WTC11 (cell line): ENCODE measurements around the gene CLIP1. TPM values are rescaled to one million over a fixed set of nuclear protein-coding genes. Genes with fewer than 3 reads are reported as not detected.

Experiments
- ATAC-seq: fragments of 200-7000 bp; cut with Tn5 transposase; 2 replicates; pipeline ENCODE4 v1.10.0; 2021; ENCODE audit warnings: mild to moderate bottlenecking, moderate library complexity
- CTCF ChIA-PET: fragments of 300-600 bp; sonication (Branson Sonifier 250); formaldehyde crosslinking; loops from one replicate; lab custom pipeline; 2021; ENCODE audit warnings: antibody characterized with exemption; lab: Charles Lee
- POLR2A ChIA-PET: fragments of 350-600 bp; sonication (Branson Sonifier 250); formaldehyde crosslinking; loops from one replicate; lab custom pipeline; 2021; ENCODE audit warnings: antibody characterized with exemption; lab: Charles Lee
- DNase-seq: peaks from one replicate; pipeline ENCODE4 v3.0.0; 2021; ENCODE audit warnings: low spot score
- H3K27ac Mint-ChIP-seq: 2 replicates; pipeline ENCODE4 v1.8.0; 2021; ENCODE audit warnings: mixed read lengths
- H3K27me3 Mint-ChIP-seq: 2 replicates; pipeline ENCODE4 v1.8.0; 2021; ENCODE audit warnings: low read depth, mild to moderate bottlenecking, moderate library complexity, mixed read lengths
- H3K36me3 Mint-ChIP-seq: 2 replicates; pipeline ENCODE4 v1.8.0; 2021; ENCODE audit warnings: mixed read lengths
- H3K4me1 Mint-ChIP-seq: 2 replicates; pipeline ENCODE4 v1.8.0; 2022; ENCODE audit warnings: mixed read lengths
- H3K4me3 Mint-ChIP-seq: 2 replicates; pipeline ENCODE4 v1.8.0; 2021; ENCODE audit warnings: mild to moderate bottlenecking, moderate library complexity, mixed read lengths
- H3K9me3 Mint-ChIP-seq: 2 replicates; pipeline ENCODE4 v1.8.0; 2021; ENCODE audit warnings: mixed read lengths
- CREB1 ChIP-seq: sonication (generic); formaldehyde crosslinking; IDR thresholded peaks from 2 replicates; pipeline ENCODE4 v1.8.0; 2023; ENCODE audit warnings: mild to moderate bottlenecking, missing genetic modification reagents
- CREM ChIP-seq: sonication (generic); formaldehyde crosslinking; IDR thresholded peaks from 2 replicates; pipeline ENCODE4 v1.8.1; 2022; ENCODE audit warnings: mild to moderate bottlenecking, missing genetic modification reagents, moderate library complexity
- E2F1 ChIP-seq: sonication (generic); formaldehyde crosslinking; IDR thresholded peaks from 2 replicates; pipeline ENCODE4 v1.8.0; 2022; ENCODE audit warnings: mild to moderate bottlenecking, missing genetic modification reagents
- EMX1 ChIP-seq: fragments of 250-450 bp; sonication (Bioruptor Pico); IDR thresholded peaks from 2 replicates; pipeline ENCODE4 v1.8.0; 2021; ENCODE audit warnings: mild to moderate bottlenecking
- ETV6 ChIP-seq: sonication (generic); formaldehyde crosslinking; IDR thresholded peaks from 2 replicates; pipeline ENCODE4 v1.8.1; 2022; ENCODE audit warnings: mild to moderate bottlenecking, missing genetic modification reagents
- FOXK1 ChIP-seq: sonication (generic); formaldehyde crosslinking; IDR thresholded peaks from 2 replicates; pipeline ENCODE4 v1.8.0; 2022; ENCODE audit warnings: mild to moderate bottlenecking, moderate library complexity, missing genetic modification reagents
- FOXP1 ChIP-seq: sonication (generic); formaldehyde crosslinking; IDR thresholded peaks from 2 replicates; pipeline ENCODE4 v1.8.0; 2022; ENCODE audit warnings: missing genetic modification reagents, mild to moderate bottlenecking, moderate library complexity, borderline replicate concordance
- HMGA2 ChIP-seq: fragments of 250-450 bp; sonication (Bioruptor Pico); IDR thresholded peaks from 2 replicates; pipeline ENCODE4 v1.4.0; 2021; ENCODE audit warnings: mild to moderate bottlenecking, moderate library complexity
- IRF1 ChIP-seq: sonication (generic); formaldehyde crosslinking; IDR thresholded peaks from 2 replicates; pipeline ENCODE4 v1.8.0; 2023; ENCODE audit warnings: missing genetic modification reagents
- RORB ChIP-seq: fragments of 250-450 bp; sonication (Bioruptor Pico); IDR thresholded peaks from 2 replicates; pipeline ENCODE4 v1.9.0; 2021; ENCODE audit warnings: mild to moderate bottlenecking
- SOX15 ChIP-seq: fragments of 250-450 bp; sonication (Bioruptor Pico); IDR thresholded peaks from 2 replicates; pipeline ENCODE4 v1.9.0; 2021; ENCODE audit warnings: mild to moderate bottlenecking
- USF1 ChIP-seq: sonication (generic); formaldehyde crosslinking; IDR thresholded peaks from 2 replicates; pipeline ENCODE4 v1.8.0; 2022; ENCODE audit warnings: mild to moderate bottlenecking, missing genetic modification reagents
- ZNF219 ChIP-seq: sonication (generic); formaldehyde crosslinking; IDR thresholded peaks from 2 replicates; pipeline ENCODE4 v1.8.0; 2023; ENCODE audit warnings: missing genetic modification reagents, mild to moderate bottlenecking, borderline replicate concordance
- ZNF232 ChIP-seq: sonication (generic); formaldehyde crosslinking; IDR thresholded peaks from 2 replicates; pipeline ENCODE4 v1.8.0; 2022; ENCODE audit warnings: mild to moderate bottlenecking, missing genetic modification reagents
- ZNF416 ChIP-seq: fragments of 250-450 bp; sonication (Bioruptor Pico); IDR thresholded peaks from 2 replicates; pipeline ENCODE4 v1.9.0; 2021; ENCODE audit warnings: mild to moderate bottlenecking, inconsistent platforms
- ZNF532 ChIP-seq: fragments of 250-450 bp; sonication (Bioruptor Pico); IDR thresholded peaks from 2 replicates; pipeline ENCODE4 v1.9.0; 2021; ENCODE audit warnings: mild to moderate bottlenecking, borderline replicate concordance
- ZNF671 ChIP-seq: fragments of 250-450 bp; sonication (Bioruptor Pico); IDR thresholded peaks from 2 replicates; pipeline ENCODE4 v1.8.0; 2021; ENCODE audit warnings: mild to moderate bottlenecking
- ZSCAN18 ChIP-seq: fragments of 250-450 bp; sonication (Bioruptor Pico); IDR thresholded peaks from 2 replicates; pipeline ENCODE4 v2.1.2; 2022; ENCODE audit warnings: mild to moderate bottlenecking, moderate library complexity
- total RNA-seq: library from RNA; stranded (reverse); gene quantifications from 3 replicates; pipeline ENCODE4 v1.2.3, GENCODE V29; 2021
- TF ChIP-seq, protein P1 (sequence below): sonication (generic); formaldehyde crosslinking; IDR thresholded peaks from 2 replicates; pipeline ENCODE4 v1.8.0; 2022; ENCODE audit warnings: missing genetic modification reagents
- TF ChIP-seq, protein P2 (sequence below): fragments of 250-450 bp; sonication (Bioruptor Pico); IDR thresholded peaks from 2 replicates; pipeline ENCODE4 v1.9.0; 2021; ENCODE audit warnings: mild to moderate bottlenecking
- TF ChIP-seq, protein P3 (sequence below): fragments of 250-450 bp; sonication (Bioruptor Pico); conservative IDR thresholded peaks from 2 replicates; pipeline ENCODE4 v1.9.0; 2021; ENCODE audit warnings: mild to moderate bottlenecking

Gene CLIP1
- total RNA-seq, 1 experiment from 2014 or later = 24.9 TPM

DNA sequence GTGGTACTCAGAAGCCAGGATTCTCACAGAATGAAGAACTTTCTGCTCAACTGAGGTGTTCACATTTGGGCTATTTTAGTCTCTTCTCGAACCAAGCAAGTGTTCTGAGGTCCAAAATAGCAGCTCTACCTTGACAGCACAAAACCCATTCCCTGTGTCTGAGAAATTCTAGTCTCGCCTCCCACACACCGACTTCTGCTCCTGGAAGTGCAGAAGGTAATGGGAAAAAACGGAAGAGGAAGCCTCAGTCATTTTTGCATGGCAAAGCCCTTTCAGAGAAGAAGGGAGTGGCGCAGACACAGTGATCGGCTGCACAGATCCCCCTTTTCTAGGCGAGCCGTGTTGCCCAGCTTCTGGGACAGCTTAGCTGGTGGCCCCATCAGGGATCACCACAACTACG is 125.0 kb downstream of the CLIP1 start:
- Mint-ChIP-seq H3K4me1 (no peaks in the 10 kb centered on the region), H3K27me3 (no peaks in the 10 kb centered on the region), H3K9me3 (peaks cover 4% of the 10 kb centered on the region; the same call in 1 of the 2 replicates), H3K36me3 (no peaks in the 10 kb centered on the region), H3K27ac (no peak overlapping the region), H3K4me3 (no peak overlapping the region)
- no peak for DNase-seq
- CTCF ChIA-PET = interaction anchor here (0.6 kb wide), 1 partner anchor 9 kb away, joined by 5 read pairs; no protein-coding TSS in a partner anchor
- TF ChIP-seq RORB (no peak), ZSCAN18 (no peak), ZNF416 (CRISPR knock-in tag) (no peak), ZNF232 (CRISPR knock-in tag) (no peak), SOX15 (no peak), FOXP1 (CRISPR knock-in tag) (no peak), ZNF219 (CRISPR knock-in tag) (no peak), ZNF532 (no peak), CREB1 (CRISPR knock-in tag) (no peak), ZNF671 (CRISPR knock-in tag) (no peak), CREM (no peak), ETV6 (CRISPR knock-in tag) (no peak), IRF1 (CRISPR knock-in tag) (no peak)
- TF ChIP-seq, protein P1, sequence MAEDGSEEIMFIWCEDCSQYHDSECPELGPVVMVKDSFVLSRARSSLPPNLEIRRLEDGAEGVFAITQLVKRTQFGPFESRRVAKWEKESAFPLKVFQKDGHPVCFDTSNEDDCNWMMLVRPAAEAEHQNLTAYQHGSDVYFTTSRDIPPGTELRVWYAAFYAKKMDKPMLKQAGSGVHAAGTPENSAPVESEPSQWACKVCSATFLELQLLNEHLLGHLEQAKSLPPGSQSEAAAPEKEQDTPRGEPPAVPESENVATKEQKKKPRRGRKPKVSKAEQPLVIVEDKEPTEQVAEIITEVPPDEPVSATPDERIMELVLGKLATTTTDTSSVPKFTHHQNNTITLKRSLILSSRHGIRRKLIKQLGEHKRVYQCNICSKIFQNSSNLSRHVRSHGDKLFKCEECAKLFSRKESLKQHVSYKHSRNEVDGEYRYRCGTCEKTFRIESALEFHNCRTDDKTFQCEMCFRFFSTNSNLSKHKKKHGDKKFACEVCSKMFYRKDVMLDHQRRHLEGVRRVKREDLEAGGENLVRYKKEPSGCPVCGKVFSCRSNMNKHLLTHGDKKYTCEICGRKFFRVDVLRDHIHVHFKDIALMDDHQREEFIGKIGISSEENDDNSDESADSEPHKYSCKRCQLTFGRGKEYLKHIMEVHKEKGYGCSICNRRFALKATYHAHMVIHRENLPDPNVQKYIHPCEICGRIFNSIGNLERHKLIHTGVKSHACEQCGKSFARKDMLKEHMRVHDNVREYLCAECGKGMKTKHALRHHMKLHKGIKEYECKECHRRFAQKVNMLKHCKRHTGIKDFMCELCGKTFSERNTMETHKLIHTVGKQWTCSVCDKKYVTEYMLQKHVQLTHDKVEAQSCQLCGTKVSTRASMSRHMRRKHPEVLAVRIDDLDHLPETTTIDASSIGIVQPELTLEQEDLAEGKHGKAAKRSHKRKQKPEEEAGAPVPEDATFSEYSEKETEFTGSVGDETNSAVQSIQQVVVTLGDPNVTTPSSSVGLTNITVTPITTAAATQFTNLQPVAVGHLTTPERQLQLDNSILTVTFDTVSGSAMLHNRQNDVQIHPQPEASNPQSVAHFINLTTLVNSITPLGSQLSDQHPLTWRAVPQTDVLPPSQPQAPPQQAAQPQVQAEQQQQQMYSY = no peak
- no peak for ATAC-seq
- POLR2A ChIA-PET = no interaction called here

- ChIA-PET POLR2A (no interaction called here), CTCF (no interaction called here)
- Mint-ChIP-seq H3K36me3 (no peaks in the 10 kb centered on the region), H3K4me3 (no peak overlapping the region), H3K9me3 (peaks cover 4% of the 10 kb centered on the region; the same call in 1 of the 2 replicates), H3K4me1 (no peaks in the 10 kb centered on the region), H3K27me3 (no peaks in the 10 kb centered on the region), H3K27ac (no peak overlapping the region)
- DNase-seq (no peak), ATAC-seq (no peak)
- TF ChIP-seq USF1 (CRISPR knock-in tag) (no peak), FOXK1 (no peak), HMGA2 (no peak), E2F1 (CRISPR knock-in tag) (no peak), EMX1 (no peak), FOXP1 (CRISPR knock-in tag) (no peak)
- TF ChIP-seq, protein P2, sequence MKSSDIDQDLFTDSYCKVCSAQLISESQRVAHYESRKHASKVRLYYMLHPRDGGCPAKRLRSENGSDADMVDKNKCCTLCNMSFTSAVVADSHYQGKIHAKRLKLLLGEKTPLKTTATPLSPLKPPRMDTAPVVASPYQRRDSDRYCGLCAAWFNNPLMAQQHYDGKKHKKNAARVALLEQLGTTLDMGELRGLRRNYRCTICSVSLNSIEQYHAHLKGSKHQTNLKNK = no peak
- TF ChIP-seq, protein P3, sequence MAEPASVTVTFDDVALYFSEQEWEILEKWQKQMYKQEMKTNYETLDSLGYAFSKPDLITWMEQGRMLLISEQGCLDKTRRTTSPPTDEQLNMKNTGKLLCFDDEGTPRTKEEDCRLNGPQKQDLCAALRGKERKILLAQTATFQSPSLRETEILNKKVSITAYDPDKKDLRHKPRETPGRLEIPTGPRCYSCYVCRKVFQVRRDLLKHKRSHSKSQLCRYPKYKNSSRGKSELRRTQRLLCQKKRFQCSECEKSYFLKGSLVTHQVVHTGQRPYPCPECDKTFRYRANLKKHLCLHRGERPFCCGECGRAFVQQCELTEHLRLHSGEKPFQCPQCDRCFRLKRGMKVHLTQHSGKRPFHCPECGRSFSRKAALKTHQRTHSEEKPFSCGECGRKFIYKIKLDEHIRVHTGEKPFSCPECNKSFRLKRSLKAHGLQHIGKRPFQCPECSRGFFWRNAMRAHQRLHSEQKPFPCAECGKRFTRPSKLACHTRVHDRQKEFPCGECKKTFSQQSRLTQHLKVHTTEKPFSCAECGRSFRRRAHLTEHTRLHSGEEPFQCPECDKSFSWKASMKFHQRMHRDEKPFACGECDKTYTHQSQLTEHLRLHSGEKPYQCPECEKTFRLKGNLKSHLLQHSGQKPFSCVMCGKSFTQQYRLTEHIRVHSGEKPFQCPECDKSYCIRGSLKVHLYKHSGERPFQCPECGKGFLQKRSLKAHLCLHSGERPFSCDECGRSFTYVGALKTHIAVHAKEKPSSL (CRISPR knock-in tag) = no peak
Observed at GRCh38 chr12:122295877-122296276, 126.6 kb downstream of the CLIP1 start.
